ENCODE data around the gene C4BPA.

GRCh38 chr1:207062058-207062457 is 42.0 kb upstream of the C4BPA start:
- TF ChIP-seq CTCF (IDR thresholded peaks at IDR 0.05; ENCODE audit: low read depth, low read length, missing input control) (no peak), RAD21 (IDR thresholded peaks at IDR 0.05) (no peak), REST (IDR thresholded peaks at IDR 0.05) (no peak), YY1 (IDR thresholded peaks at IDR 0.05) (no peak)

All from liver (tissue), 3 donors.